K562 (cell line): ENCODE measurements around the gene MYH11. TPM values are rescaled to one million over a fixed set of nuclear protein-coding genes. Genes with fewer than 3 reads are reported as not detected.

Experiments
- CEBPB ChIP-seq: fragments of 450-650 bp; IDR thresholded peaks from 2 replicates; pipeline ENCODE4 v1.6.1; 2016; ENCODE audit warnings: missing genetic modification characterization, missing compliant biosample characterization
- CREB3 ChIP-seq: fragments of 450-650 bp; conservative IDR thresholded peaks from 2 replicates; pipeline ENCODE4 v1.6.1; 2016; ENCODE audit warnings: missing genetic modification characterization, low read depth, mild to moderate bottlenecking, missing compliant biosample characterization, moderate library complexity
- DNMT1 ChIP-seq: fragments of 450-650 bp; IDR thresholded peaks from 2 replicates; pipeline ENCODE4 v1.6.1; 2016; ENCODE audit warnings: antibody characterized with exemption, mild to moderate bottlenecking
- KDM1A ChIP-seq, 2 experiments: fragments of 450-650 bp; IDR thresholded peaks; 2 replicates each; pipeline ENCODE4 v1.6.1; 2016; ENCODE audit warnings: mild to moderate bottlenecking in 2 of 2
- MXD1 ChIP-seq: fragments of 250-450 bp; sonication (Bioruptor Pico); IDR thresholded peaks from 2 replicates; pipeline ENCODE4 v1.8.0; 2021; ENCODE audit warnings: borderline replicate concordance, mild to moderate bottlenecking, moderate library complexity; ENCODE audit not compliant: poor library complexity, severe bottlenecking
- PHB ChIP-seq: fragments of 250-450 bp; sonication (Bioruptor Pico); IDR thresholded peaks from 2 replicates; pipeline ENCODE4 v1.5.0; 2021
- PHB2 ChIP-seq: fragments of 450-650 bp; IDR thresholded peaks from 2 replicates; pipeline ENCODE4 v1.6.1; 2017; ENCODE audit warnings: low read depth
- RAD51 ChIP-seq: fragments of 450-650 bp; IDR thresholded peaks from 2 replicates; pipeline ENCODE4 v1.7.1; 2016; ENCODE audit warnings: low read depth, mild to moderate bottlenecking, borderline replicate concordance
- RCOR1 ChIP-seq, 2 experiments: IDR thresholded peaks; 2 replicates each; pipeline ENCODE4 v1.6.1; 2012; ENCODE audit warnings: low read depth in 2 of 2, low read length in 2 of 2, borderline replicate concordance in 1 of 2, improper control_type of control experiment in 1 of 2
- ZNF561 ChIP-seq: fragments of 450-650 bp; formaldehyde crosslinking; conservative IDR thresholded peaks from 2 replicates; pipeline ENCODE4 v1.4.0; 2020; ENCODE audit warnings: mild to moderate bottlenecking, moderate library complexity
- ZNF780A ChIP-seq: fragments of 250-450 bp; sonication (Bioruptor Pico); IDR thresholded peaks from 2 replicates; pipeline ENCODE4 v1.5.0; 2021; ENCODE audit warnings: mild to moderate bottlenecking
- polyA plus RNA-seq, 8 experiments: library from polyadenylated mRNA; depleted of rRNA in 4 of 8; stranded (reverse) in 5 of 8; unstranded in 3 of 8; fragments of >200 nt; fragmentation: Nextera tagmentation in 2 of 8; fragmentation: Illumina TruSeq in 1 of 8; extraction: Ambion mirVana in 2 of 8; extraction: Trizol in 1 of 8; gene quantifications; 2 replicates each; pipeline versions ENCODE4 v1.2.1 to v1.2.3, GENCODE V29; 2011 to 2014; ENCODE audit warnings: inconsistent platforms in 1 of 8, missing spikeins in 1 of 8
- total RNA-seq, 7 experiments: library from RNA; depleted of rRNA in 6 of 7; stranded (reverse); fragments of >200 nt in 6 of 7; fragmentation: Illumina TruSeq in 2 of 7; extraction: Trizol in 2 of 7; gene quantifications; 2 replicates each; pipeline versions ENCODE4 v1.2.1 to v1.2.3, GENCODE V29; 2011 to 2021; ENCODE audit warnings: low replicate concordance in 1 of 7
- TF ChIP-seq, protein P1 (sequence below), 2 experiments: fragments of 450-650 bp; formaldehyde crosslinking in 1 of 2; IDR thresholded peaks; 2 replicates each; pipeline versions ENCODE4 v1.4.0 to v1.6.1; 2014 to 2020; ENCODE audit warnings: mild to moderate bottlenecking in 2 of 2, borderline replicate concordance in 1 of 2, low read depth in 1 of 2
- TF ChIP-seq, protein P2 (sequence below): sonication (generic); formaldehyde crosslinking; IDR thresholded peaks from 2 replicates; pipeline ENCODE4 v1.9.0; 2022; ENCODE audit warnings: mild to moderate bottlenecking, missing genetic modification reagents

MYH11 gene
- total and polyA plus RNA-seq, 9 of the 15 experiments (the other 6 are each of a cell fraction or from before 2014, with no cell fraction given), result 0.05 to 0.47 (median 0.08) TPM; not detected in 5

DNA sequence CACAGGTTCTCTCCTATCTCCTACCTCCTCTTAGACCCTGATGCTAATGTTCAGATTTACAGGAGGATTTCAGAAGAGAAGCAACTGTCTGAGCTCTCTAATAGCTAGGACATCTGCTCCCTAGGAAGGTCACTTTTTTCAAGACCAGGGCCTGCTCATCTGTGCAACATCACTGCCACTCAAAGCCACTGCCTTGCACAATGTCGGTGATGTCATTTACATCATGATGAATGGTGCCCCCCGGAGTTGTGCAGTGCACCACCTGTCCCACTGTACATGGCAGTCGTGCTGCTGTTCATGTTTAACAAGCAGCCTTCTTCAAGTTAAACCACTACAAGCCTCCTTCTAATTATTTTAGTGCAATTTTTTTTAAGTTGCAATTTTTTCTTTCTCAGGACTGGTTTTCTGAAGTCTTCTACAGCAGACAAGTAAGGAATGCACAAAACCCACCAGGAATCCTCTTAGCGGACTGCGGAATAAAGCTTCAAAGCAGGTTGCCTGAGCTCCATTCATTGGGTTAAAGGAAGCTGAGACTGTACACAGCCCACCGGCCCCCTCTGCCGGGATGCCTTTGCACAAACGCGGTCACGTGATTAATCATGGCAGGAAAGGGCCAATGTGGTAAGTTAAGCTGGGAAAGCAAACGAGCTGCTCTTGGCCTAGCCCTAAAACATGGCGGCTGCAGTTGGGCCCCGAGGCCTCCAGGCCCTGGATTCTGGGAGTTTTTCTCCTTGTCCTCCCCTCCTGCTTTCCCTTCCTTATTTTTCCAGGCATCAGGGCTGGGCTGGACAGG is 74.1 kb downstream of the MYH11 start (continued):
- TF ChIP-seq, protein P1, sequence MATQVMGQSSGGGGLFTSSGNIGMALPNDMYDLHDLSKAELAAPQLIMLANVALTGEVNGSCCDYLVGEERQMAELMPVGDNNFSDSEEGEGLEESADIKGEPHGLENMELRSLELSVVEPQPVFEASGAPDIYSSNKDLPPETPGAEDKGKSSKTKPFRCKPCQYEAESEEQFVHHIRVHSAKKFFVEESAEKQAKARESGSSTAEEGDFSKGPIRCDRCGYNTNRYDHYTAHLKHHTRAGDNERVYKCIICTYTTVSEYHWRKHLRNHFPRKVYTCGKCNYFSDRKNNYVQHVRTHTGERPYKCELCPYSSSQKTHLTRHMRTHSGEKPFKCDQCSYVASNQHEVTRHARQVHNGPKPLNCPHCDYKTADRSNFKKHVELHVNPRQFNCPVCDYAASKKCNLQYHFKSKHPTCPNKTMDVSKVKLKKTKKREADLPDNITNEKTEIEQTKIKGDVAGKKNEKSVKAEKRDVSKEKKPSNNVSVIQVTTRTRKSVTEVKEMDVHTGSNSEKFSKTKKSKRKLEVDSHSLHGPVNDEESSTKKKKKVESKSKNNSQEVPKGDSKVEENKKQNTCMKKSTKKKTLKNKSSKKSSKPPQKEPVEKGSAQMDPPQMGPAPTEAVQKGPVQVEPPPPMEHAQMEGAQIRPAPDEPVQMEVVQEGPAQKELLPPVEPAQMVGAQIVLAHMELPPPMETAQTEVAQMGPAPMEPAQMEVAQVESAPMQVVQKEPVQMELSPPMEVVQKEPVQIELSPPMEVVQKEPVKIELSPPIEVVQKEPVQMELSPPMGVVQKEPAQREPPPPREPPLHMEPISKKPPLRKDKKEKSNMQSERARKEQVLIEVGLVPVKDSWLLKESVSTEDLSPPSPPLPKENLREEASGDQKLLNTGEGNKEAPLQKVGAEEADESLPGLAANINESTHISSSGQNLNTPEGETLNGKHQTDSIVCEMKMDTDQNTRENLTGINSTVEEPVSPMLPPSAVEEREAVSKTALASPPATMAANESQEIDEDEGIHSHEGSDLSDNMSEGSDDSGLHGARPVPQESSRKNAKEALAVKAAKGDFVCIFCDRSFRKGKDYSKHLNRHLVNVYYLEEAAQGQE (IDR thresholded peaks at IDR 0.05; ENCODE audit: borderline replicate concordance), result peak; percentile 54
- TF ChIP-seq, protein P1 (CRISPR knock-in tag; IDR thresholded peaks at IDR 0.05; ENCODE audit: low read depth), result no peak
- TF ChIP-seq RCOR1 (IDR thresholded peaks at IDR 0.05; ENCODE audit: borderline replicate concordance in 1 of 2, low read depth in 2 of 2, low read length in 2 of 2), result 0 out of 4 replicates have a peak, but pooled peaks of 1 of the 2 experiments have one; percentile 23
- TF ChIP-seq CEBPB (tag), result peak; percentile 30; the same call in 1 of the 2 replicates
- no peak for TF ChIP-seq KDM1A (IDR thresholded peaks at IDR 0.05)
- TF ChIP-seq DNMT1, result no peak
- TF ChIP-seq MXD1 (CRISPR knock-in tag), result no peak
- TF ChIP-seq RAD51, result peak; percentile 97
- TF ChIP-seq CREB3 (tag), result no peak
- TF ChIP-seq, protein P2, sequence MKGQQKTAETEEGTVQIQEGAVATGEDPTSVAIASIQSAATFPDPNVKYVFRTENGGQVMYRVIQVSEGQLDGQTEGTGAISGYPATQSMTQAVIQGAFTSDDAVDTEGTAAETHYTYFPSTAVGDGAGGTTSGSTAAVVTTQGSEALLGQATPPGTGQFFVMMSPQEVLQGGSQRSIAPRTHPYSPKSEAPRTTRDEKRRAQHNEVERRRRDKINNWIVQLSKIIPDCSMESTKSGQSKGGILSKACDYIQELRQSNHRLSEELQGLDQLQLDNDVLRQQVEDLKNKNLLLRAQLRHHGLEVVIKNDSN, result peak; percentile 86
- TF ChIP-seq PHB (CRISPR knock-in tag), result no peak
- TF ChIP-seq ZNF780A, result no peak
- TF ChIP-seq ZNF561 (CRISPR knock-in tag), result no peak
- TF ChIP-seq PHB2, result no peak
- TF ChIP-seq, all 486 proteins: peak for 16
